ENCODE results near the gene BCKDK.
"Not testable (repeated sequence)": the region's sequence is repeated elsewhere in the genome, so short reads cannot be mapped to it uniquely, and the experiment has no call there.

BCKDK gene

GRCh38 chr16:31127182-31127581 is 19.0 kb downstream of the BCKDK start:
- no peak for DNase-seq (ENCODE audit: low read depth in 2 of 2)

GRCh38 chr16:31128711-31129567 is 20.8 kb downstream of the BCKDK start:
- no peak for DNase-seq (ENCODE audit: low read depth in 2 of 2)

- no peak for DNase-seq (ENCODE audit: low read depth in 2 of 2)
Observed at GRCh38 chr16:31129568-31130335, 21.6 kb downstream of the BCKDK start.

GRCh38 chr16:31130336-31130891 is 22.2 kb downstream of the BCKDK start:
- no peak for DNase-seq (ENCODE audit: low read depth in 2 of 2)

- no peak for DNase-seq (ENCODE audit: low read depth in 2 of 2)
Observed at GRCh38 chr16:31130899-31131298, 22.7 kb downstream of the BCKDK start.

- no peak for DNase-seq (ENCODE audit: low read depth in 2 of 2)
Observed at GRCh38 chr16:31131416-31131815, 23.2 kb downstream of the BCKDK start.

GRCh38 chr16:31131841-31132271 is 23.7 kb downstream of the BCKDK start:
- DNase-seq (ENCODE audit: low read depth in 2 of 2), result no peak

- no peak for DNase-seq (ENCODE audit: low read depth in 2 of 2)
Observed at GRCh38 chr16:31132303-31132979, 24.3 kb downstream of the BCKDK start.

GRCh38 chr16:31133046-31133501 is 24.9 kb downstream of the BCKDK start:
- no peak for DNase-seq (ENCODE audit: low read depth in 2 of 2)

- no peak for DNase-seq (ENCODE audit: low read depth in 2 of 2)
Observed at GRCh38 chr16:31134091-31134571, 25.9 kb downstream of the BCKDK start.

GRCh38 chr16:31134625-31135534 is 26.7 kb downstream of the BCKDK start:
- no peak for DNase-seq (ENCODE audit: low read depth in 2 of 2)

GRCh38 chr16:31135535-31136286 is 27.5 kb downstream of the BCKDK start, which contains the start of gene PRSS8:
Gene PRSS8 (minus strand): TSS chr16:31135727. CDS start chr16:31135498, 229 bp downstream.
- no peak for DNase-seq (ENCODE audit: low read depth in 2 of 2)

- DNase-seq (ENCODE audit: low read depth in 2 of 2), result no peak
Observed at GRCh38 chr16:31136287-31136662, 28.1 kb downstream of the BCKDK start.

- DNase-seq (ENCODE audit: low read depth in 2 of 2), result not testable (repeated sequence)
Observed at GRCh38 chr16:31136822-31137499, 28.8 kb downstream of the BCKDK start.

GRCh38 chr16:31138621-31139578 is 30.7 kb downstream of the BCKDK start:
- DNase-seq (ENCODE audit: low read depth in 2 of 2), result no peak

- not testable (repeated sequence) for DNase-seq (ENCODE audit: low read depth in 2 of 2)
Observed at GRCh38 chr16:31141071-31141469, 32.9 kb downstream of the BCKDK start.

- no peak for DNase-seq (ENCODE audit: low read depth in 2 of 2)
Observed at GRCh38 chr16:31141489-31142108, 33.4 kb downstream of the BCKDK start.
